SW 1271 (cell line): ENCODE measurements around the gene RCBTB1.

ENCODE experiments used
- DNase-seq, 2 experiments: peaks; one replicate each; lab custom pipeline; 2025; lab: John Stamatoyannopoulos, UW

Gene RCBTB1

DNA sequence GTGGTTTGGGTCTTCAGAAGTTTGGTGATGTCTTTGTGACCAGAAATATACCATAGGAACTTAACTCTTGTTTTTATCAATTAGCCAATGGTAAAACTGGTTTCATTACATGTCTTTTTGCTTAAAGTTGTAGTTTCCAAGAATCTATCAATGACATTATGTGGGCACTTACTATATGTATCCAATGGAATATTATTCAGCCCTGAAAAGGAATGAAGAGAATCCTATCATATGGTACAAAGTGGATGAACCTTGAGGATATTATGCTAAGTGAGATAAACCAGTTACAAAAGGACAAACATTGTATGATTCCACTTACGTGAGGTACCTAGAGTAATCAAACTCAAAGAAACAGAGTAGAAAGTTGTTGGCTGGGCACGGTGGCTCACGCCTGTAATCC lies 26.4 kb downstream of the RCBTB1 start:
- no peak for DNase-seq

DNA sequence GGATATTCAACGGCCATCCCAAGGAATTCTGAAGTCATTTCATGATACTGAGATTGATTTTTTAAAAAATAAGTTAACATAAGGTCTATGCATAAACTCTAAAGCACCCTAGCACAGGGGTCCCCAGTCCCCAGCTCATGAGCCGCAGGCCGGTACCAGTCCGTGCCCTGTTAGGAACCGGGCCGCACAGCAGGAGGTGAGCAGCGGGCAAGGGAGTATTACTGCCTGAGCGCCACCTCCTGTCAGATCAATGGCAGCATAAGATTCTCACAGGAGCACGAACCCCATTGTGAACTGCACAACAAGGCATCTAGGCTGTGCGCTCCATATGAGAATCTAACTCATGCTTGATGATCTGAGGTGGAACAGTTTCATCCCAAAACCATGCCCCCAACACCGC lies 31.0 kb downstream of the RCBTB1 start:
- DNase-seq = no peak

DNA sequence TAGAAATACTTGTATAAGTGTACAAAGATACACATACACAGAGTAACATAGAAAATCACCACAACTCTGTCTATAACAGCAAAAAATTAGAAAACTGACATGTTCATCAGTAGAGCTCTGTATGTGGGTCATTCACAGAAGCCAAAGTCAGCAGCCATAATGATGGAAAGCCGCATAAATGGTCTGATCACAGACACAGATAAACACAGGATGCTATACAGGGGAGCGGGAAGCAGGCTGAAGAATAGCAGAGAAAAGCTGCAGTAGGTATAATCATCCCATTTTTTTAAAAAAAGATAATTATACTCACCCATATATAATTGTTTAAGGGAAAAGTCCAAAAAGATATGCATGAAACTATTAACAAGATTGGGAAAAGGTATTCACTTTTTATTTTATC lies 31.5 kb downstream of the RCBTB1 start:
- no peak for DNase-seq

DNA sequence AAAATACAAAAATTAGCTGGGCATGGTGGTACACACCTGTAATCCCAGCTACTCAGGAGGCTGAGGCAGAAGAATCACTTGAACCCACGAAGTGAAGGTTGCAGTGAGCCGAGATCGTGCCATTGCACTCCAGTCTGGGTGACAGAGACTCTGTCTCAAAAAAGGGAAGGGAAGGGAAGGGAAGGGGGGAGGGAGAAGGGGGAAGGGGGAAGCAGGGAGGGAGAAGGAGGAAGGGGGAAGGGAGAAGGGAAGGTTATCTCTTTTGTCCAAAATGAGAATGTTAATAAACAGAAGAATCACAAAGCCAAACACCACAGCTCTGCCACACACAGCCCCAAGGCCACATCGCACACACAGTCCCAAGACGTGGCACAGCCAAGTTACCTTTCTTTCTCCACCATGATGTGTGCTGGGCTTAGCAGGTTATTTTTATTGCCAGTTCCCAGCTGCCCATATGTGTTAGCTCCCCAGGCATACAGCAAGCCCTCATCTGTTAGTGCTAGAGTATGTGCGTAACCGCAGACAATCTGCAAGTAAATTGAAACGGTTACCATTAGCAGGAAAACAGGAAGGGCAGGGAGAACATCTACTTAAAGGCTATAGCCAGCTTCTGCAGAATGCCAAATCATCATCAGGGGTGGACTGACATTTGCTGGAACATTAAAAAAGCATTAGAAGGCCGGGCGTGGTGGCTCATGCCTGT lies 34.3 kb downstream of the RCBTB1 start:
- DNase-seq = no peak

DNA sequence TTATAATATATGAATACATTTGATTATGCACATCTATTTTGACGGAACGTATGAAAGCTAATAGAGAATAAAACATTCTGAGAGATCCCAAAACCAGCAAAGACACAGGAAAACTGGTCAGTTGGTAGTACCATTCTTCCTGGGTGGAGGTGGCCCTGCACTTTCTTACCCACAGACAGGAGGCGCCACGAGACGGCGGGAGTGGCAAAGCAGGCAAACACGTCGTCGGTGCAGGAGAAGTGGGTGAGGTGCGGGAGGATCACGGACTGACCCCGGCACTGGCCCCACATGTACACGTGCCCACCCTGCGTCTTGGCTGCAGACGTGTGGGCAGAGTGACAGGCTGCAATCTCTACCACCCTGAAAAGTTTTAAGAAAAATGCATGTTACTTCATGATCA lies 36.1 kb downstream of the RCBTB1 start:
- DNase-seq = no peak

DNA sequence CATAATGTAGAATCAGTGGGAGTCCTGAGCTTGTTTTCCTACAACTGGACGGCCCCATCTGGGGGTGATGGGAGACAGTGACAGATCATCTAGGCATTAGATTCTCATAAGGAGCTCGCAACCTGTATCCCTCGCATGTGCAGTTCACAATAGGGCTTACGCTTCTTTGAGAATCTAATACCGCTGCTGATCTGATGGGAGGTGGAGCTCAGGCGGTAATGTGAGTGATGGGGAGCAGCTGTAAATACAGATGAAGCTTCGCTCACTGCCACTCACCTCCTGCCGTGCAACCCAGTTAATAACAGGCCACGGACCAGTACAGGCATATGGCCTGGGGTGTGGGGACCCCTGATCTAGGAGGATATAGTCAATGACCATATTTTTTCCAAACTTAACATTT lies 38.8 kb downstream of the RCBTB1 start:
- no peak for DNase-seq

DNA sequence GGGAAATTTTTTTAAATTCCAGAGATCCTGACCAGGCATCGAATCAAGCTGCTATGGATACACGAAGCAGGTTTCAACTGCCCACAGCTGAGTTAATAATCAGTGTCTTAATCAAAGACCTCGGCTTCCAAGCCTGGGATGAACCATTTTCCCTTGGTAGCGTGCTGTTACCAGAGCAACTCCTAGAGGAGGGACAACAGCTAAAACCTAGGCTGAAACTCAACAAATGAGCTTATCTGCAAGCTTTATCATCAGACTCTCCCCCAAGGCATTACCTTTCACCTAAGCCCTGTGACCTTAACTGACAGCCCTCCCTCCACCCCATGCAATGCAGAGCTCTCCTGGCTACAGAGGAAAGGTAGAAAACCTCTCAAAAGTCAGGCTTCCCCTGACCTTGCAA lies 39.7 kb downstream of the RCBTB1 start:
- DNase-seq = no peak

DNA sequence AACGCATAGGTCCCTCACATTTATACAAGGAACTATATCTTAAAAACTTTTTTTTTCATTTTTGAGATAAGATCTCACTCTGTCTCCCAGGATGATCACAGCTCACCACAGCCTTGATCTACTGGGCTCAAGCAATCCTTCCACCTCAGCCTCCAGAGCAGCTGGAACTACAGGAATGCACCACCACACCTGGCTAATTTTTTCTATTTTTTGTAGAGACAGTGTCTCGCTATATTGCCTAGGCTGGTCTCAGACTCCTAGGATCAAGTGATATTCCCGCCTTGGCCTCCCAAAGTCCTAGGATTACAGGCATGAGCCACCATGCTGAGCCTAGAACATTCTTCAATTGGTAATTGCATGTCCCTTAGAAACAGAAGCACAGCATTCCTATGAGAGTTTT lies 41.7 kb downstream of the RCBTB1 start:
- no peak for DNase-seq

DNA sequence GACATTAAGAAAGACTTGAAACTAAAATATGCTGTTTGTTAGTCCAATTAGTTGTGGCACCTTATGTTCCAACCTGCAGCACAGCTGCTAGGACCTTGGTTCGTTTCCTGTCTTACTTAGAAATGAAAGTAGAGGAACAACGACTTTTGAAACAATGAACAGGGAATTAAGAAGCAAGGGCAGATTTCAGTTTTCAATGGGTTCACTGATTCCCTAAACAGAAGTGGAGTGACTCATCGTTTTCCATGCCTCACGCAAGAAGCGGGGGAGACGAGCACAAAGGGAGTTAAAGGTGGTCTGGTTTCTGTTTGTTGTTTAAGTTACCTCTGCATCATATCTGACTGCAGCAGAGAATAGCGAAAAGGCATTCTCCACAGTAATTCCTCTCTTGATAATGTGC lies 44.8 kb downstream of the RCBTB1 start:
- no peak for DNase-seq

DNA sequence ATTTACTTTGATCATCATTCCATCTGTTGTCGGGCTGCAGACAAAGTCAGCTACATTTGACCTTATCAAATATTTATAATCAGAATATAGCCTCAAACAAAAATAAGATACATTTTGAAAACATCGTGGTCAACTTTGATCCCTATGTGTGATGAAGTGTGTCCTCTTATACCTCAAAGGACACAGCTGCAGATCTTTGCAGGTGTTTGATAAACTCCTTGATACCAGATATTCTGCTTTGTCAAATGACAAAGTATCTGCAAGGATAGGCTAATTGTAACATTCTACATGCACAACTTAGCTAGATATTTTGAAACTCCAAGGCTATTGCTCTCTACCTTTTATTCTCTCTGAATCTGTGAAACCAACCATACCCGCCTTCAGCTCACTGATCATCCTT lies 45.6 kb downstream of the RCBTB1 start:
- DNase-seq = no peak

DNA sequence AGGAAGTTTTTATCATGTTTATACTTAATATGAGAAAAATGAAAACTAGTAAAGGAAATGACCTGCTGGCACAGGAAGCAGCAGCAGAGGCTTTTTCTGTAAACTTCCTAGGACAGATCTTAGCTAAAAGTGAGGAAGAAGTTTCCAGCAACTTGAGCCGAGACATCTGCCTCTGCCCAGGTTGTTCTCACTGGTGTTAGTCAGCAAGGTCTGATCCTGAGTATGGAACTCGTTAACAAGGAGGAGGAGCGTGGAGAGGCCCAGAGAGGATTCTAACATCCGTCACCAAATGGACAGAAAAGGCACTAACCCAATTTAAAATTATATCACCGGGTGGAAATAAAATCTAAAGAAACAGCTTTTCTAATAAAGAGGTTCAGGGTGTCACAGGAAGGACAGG lies 46.0 kb downstream of the RCBTB1 start:
- no peak for DNase-seq

DNA sequence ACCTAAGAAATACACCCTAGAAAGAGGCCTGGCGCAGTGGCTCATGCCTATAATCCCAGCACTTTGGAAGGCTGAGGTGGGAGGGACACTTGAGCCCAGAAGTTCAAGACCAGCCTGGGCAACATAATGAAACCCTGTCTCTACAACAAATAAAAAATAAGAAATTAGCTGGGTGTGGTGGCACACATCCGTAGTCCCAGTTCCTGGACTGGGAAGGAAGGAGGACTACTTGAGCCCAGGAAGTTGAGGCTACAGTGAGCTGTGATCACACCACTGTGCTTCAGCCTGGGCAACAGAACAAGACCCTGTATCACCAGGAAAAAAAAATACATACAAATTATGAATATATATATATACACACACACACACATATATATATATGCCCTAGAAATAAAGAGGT lies 47.0 kb downstream of the RCBTB1 start:
- no peak for DNase-seq

DNA sequence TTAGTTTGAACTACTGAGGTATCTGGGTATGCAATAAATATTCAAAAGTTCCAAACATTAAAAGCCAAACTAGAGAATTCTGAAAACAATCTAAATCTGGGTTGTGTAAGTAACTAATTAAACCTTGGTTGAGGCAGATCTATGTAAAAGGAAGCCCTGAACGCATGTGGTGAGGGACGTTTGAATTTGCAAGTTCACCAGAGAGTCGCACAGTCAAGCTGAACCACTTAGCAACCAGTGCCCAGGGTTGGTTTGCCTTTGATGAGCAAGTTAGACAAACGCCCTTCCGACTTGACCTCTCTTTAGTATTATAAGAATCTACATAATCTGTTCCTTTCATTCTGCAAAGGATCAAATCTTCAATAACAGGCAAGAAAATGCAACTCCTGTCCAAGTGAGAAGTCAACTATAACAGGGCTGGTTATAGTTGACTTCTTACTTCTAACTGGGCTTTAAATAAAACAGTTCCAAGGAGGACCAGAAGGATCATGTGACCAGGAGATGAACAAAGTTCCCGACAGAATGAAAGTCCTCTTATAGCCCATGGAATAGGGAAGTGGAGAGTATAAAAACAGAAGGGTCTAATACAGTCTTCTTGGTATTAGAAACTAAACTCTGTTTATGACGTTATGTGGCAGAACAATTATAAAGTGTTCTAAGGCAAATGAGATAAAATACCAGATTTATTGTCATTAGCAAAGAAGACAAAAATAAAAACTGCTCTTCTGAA lies 49.0 kb downstream of the RCBTB1 start:
- DNase-seq = no peak

DNA sequence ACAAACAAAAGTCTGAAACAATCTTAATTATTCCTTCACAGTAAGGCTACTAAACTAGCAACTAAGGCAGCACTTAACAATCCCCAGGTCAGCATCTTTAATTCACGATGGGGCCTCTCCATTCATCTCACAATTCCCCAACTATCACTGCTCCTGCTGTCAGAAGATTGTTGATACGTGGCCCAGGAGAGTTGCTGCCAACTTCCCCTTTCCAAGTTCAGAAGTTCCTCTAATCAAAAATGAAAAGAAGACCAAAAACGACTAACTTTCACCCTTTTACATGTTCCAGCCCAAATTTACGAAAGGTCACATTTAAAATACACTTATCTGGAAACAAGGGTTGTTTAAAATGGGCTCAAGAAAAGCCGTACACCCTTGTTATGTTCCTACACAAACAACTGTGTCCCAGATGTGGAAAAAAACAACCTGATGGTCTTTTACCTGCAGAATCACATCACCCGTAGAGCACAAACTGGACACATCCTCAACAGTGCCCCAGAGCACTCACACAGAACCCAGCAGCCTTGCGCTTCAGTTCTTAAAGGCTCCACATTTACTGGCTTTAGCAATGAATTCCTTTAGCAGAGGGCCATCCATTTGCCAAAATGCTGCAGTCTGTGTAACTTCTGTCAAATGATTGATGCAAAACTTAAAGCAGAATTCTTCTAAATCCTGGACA lies 51.6 kb downstream of the RCBTB1 start:
- no peak for DNase-seq

DNA sequence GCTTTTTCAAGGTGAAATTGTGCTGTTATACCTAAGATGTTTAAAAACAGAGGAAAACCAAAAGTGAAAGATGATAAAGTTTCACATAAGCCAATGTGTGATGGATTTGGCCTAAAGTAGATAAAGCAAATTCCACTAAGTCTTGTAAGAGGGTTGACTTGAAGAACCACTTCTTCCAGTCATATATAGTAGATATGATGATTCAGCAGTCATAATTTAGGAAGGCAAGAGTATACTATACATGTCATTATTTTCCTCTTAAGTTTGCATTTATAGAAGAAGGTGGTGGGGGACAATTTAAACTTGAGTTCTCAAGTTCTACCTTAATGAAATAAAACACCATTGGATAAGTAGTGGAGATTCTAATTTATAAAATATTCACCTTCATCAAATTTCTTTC lies 52.3 kb downstream of the RCBTB1 start:
- DNase-seq = no peak

DNA sequence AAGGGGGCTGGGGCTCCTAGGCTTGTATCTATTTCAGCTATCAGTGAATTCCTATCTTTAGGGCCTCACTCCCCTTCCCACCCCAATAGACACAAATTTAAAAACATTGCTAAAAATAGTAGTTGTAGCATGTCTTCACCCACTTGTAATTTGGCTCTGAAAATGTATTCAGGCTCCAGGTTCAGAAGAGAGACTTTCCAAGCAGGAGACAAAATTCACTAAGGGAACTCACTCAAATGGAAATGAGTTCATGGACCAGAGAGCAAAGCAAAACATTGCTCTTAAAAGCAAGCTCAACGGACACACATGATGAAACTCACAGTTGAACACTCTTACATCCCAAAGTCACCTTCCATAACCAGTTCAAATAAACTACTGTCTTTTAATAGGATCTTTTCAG lies 52.8 kb downstream of the RCBTB1 start:
- no peak for DNase-seq

DNA sequence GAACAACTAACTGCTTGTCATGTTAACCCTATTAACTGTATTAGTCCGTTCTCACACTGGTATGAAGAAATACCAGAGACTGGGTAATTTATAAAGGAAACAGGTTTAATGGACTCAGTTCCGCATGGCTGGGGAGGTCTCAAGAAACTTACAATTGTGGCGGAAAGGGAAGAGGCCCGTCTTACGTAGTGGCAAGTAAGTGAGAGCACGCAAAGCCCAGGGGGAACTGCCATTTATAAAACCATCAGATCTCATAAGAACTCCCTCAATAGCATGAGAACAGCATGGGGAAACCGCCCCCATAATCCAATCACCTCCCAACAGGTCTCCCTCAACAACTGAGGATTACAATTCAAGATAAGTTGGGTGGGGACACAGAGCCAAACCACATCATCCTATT lies 54.9 kb downstream of the RCBTB1 start:
- no peak for DNase-seq

DNA sequence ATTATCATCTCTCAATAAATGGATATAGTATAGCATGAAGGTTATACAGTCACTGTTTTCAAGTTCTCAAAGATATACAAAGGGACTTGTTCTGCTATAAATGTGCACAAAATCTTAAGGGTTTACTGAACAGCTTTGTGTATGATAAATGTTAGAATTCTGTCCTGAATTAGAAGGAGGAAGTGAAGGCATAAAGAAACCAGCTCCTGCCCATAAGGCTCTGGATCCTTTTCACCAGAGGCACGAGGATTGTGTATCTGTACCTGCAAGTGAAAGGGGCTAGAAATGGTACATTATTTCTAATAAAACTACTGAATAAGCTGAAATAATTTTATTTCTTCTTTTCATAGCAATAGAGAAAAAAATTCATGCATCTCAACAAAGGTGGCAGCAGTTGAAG lies 57.2 kb downstream of the RCBTB1 start:
- no peak for DNase-seq

DNA sequence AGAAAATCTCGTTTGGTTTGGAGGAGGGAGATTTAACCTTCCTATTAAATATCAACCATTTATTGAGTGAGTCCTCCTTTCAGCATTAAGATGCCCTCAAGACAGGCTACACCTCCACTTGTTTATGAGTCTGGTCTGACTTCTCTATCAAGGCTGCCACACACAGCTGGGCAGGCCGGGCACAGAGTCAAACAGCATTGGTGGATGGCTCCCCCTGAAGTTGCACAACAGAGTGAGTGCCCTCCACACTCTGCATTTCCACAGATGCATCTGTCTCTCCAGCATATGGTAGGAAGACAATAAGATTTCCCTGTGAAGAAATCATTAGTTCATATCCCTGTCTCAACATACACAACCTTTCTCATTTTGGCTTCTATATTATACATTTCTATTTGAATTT lies 58.2 kb downstream of the RCBTB1 start:
- DNase-seq = no peak

DNA sequence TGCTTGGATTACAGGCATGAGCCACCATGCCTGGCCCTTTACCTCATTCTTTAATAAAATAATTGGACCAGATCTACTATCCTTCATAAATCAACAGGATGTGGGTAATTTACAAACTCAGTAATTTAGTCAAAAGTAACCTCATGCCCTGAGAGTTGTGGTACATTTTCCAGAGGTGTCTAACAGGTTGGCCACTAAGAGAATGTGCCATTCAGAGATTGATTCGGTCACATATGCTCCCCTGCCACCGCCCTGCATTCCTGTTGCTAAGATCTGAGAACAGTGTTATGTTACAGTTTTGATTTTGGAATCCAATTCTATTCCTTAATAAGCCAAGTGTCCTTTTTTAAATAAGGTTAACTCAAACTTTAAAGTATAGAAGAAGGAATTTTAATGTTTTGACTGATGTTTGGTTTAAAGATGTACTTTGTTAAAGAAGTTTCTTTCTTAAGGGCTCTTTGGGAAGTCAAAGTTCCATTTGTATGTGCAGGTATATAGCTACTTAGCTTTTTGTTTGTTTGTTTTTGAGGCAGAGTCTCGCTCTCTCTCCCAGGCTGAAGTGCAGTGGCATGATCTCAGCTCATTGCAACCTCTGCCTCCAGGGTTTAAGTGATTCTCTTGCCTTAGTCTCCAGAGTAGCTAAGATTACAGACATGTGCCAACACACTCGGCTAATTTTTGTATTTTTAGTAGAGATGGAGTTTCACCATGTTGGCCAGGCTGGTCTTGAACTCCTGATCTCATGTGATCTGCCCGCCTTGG lies 60.4 kb downstream of the RCBTB1 start:
- no peak for DNase-seq

DNA sequence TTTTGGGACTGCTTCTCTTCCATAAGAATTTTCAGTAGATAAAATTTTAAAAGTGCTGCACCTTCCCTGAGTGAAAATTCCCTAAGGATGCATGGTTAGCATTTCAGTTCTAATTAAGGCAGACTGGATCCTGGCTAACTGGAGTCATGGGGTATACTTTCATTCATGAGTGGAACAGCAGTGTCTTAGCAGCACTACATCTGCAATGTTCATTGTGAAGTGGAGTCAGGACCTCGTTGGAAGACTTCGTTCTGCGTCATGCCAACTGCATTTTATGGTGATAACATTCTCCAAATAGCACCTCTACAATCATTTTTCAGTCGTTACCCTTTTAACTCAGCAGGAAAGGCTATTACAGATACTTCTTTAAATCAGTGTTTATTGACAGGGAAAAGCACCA lies 64.1 kb downstream of the RCBTB1 start:
- no peak for DNase-seq

DNA sequence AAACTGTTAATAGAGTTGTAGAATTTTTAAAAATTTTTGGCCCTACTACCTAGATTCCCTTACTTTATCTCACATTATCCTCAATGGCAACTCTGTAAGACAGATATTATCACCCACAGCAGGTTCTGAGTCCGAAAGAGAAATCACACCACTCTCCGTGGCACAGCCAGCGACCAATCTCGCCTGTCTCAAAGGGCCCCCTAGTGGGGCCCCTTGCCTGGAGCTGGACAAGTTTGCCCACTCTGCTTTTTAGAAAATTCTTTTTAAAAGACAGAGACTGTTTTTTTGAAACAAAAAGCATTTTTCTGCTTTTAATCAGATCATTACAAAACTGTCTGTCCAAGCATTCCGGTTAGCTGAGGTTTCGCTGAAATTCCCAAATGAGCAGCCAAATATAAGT lies 67.9 kb downstream of the RCBTB1 start:
- DNase-seq = no peak

DNA sequence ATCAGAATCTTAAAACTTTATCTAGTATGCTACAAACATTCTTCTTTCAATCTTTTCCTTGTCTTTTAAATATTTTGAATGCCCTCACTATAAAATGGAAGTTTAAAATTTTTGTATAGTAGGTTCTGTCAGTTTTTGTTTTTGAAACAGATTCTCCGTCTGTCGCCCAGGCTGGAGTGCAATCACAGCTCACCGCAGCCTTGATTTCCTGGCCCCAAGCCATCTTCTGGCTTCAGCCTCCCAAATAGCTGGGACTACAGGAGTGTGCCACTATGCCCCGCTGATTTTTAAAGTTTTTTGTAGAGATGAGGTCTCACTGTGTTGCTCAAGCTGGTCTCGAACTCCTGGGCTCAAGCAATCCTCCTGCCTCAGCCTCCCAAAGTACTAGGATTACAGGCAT lies 68.9 kb downstream of the RCBTB1 start:
- no peak for DNase-seq
